Gastroesophageal sphincter (tissue), 3 donors: ENCODE results near the gene ADAMTS17.

Source experiments
- POLR2A ChIP-seq, 2 donors: fragments of 450-650 bp; IDR thresholded peaks; one replicate each; pipeline ENCODE4 v1.6.1; 2017; ENCODE audit warnings: antibody characterized with exemption in 2 of 2, mild to moderate bottlenecking in 2 of 2, moderate library complexity in 1 of 2
- POLR2AphosphoS5 ChIP-seq: sonication (generic); formaldehyde crosslinking; IDR thresholded peaks from one replicate; pipeline ENCODE4 v1.6.1; 2017; ENCODE audit warnings: antibody characterized with exemption
- TF ChIP-seq, protein P1 (sequence below), 4 experiments: fragments of 200-600 bp in 2 of 4; fragments of 450-650 bp in 2 of 4; sonication (generic) in 1 of 4; IDR thresholded peaks; one replicate each; pipeline ENCODE4 v1.5.1; 2017 to 2019; ENCODE audit warnings: antibody characterized with exemption in 4 of 4, mild to moderate bottlenecking in 2 of 4, moderate library complexity in 2 of 4

DNA sequence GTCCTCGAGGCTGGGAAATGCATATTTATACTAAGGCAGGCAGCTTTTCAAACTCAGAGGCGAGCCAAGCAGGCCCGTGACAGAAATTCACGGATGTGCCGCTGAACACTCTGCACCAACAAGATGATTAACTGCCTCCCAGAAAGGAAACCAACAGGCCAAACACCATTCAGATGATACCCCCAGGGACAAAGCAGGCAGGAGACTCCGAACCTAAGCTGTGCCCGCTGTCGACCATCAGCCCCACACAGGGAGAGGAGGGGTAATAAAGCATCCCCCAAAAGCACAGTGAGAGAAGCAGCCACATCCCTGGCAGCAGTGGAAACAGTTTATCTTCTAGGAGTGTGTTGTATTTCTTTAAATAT lies 31.8 kb downstream of the ADAMTS17 start:
- TF ChIP-seq POLR2A (IDR thresholded peaks at IDR 0.05) (no peak), POLR2AphosphoS5 (peak; percentile 26)
- TF ChIP-seq, protein P1, sequence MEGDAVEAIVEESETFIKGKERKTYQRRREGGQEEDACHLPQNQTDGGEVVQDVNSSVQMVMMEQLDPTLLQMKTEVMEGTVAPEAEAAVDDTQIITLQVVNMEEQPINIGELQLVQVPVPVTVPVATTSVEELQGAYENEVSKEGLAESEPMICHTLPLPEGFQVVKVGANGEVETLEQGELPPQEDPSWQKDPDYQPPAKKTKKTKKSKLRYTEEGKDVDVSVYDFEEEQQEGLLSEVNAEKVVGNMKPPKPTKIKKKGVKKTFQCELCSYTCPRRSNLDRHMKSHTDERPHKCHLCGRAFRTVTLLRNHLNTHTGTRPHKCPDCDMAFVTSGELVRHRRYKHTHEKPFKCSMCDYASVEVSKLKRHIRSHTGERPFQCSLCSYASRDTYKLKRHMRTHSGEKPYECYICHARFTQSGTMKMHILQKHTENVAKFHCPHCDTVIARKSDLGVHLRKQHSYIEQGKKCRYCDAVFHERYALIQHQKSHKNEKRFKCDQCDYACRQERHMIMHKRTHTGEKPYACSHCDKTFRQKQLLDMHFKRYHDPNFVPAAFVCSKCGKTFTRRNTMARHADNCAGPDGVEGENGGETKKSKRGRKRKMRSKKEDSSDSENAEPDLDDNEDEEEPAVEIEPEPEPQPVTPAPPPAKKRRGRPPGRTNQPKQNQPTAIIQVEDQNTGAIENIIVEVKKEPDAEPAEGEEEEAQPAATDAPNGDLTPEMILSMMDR (IDR thresholded peaks at IDR 0.05): no peak
